Activated CD4-positive, alpha-beta T cell treated with anti-CD3 and anti-CD28 coated beads, Interleukin-2, amount 50 U/mL, for 1 hour (primary cell): ENCODE results near the gene BCL11A.

Source experiments
- DNase-seq: peaks from one replicate; pipeline ENCODE4 v3.0.0-alpha.2; 2020

The BCL11A gene

DNA sequence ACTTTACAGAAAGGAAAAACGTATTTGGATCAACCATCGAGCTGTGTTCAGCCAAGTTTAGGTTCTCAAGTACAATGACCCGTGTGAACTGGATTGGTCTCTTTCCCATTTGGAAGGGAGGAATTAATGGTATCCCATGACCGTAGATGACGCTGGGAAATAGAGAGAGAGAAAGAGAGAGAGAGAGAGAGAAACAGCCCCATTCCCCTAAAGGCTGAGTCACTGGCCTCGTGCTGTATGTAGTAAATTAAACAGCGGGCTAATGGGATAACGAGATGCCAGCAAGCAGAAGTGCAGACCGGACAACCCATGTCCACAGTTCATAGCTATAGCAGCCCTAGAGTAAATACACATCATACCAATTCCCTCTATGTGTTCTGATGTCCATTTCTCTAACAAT is 99.6 kb downstream of the BCL11A start:
- no peak for DNase-seq

- no peak for DNase-seq
Observed at GRCh38 chr2:60453301-60453700, 100.2 kb downstream of the BCL11A start.

DNA sequence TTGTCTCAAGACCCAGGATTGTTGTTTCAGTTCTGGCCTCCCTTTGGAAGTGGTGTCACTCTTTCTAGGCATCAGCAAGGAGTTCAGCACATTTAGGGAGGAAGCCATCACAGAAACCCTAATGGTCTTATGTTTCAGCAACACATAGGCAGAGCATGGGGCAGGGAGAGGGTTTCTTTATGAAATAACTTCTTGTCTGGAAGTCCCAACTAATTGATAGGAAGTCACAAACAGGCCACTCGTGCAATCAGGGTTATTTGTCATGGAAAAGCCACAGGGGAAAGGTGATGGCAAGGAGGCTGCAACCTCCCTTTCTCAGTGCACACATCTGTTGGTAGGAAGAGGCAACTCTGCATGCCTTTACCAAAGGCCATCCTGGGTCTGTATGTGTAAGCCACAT is 103.0 kb downstream of the BCL11A start:
- DNase-seq, result no peak

- DNase-seq, result no peak
Observed at GRCh38 chr2:60447943-60448342, 105.5 kb downstream of the BCL11A start.

- no peak for DNase-seq
Observed at GRCh38 chr2:60446413-60447267, 106.8 kb downstream of the BCL11A start.

- no peak for DNase-seq
Observed at GRCh38 chr2:60445684-60446179, 107.7 kb downstream of the BCL11A start.

DNA sequence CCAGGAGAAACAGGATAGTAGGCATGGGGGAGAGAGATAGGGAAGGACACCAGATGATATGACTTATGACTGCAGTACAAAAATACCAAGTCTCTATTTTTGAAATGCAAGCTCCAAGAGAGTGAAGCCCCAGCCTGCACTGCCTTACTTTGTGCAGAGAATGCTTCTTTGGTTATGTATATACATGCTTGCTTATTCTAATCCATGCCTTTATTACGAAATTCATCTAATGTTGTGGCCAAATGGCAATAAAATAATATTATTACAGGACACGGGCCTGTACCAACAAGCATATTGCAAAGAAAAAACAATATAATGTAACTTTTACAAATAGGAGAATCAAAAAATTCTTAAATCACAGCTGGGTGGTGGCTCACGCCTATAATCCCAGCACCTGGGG is 110.8 kb downstream of the BCL11A start:
- no peak for DNase-seq

- DNase-seq, result no peak
Observed at GRCh38 chr2:60441800-60442199, 111.7 kb downstream of the BCL11A start.

DNA sequence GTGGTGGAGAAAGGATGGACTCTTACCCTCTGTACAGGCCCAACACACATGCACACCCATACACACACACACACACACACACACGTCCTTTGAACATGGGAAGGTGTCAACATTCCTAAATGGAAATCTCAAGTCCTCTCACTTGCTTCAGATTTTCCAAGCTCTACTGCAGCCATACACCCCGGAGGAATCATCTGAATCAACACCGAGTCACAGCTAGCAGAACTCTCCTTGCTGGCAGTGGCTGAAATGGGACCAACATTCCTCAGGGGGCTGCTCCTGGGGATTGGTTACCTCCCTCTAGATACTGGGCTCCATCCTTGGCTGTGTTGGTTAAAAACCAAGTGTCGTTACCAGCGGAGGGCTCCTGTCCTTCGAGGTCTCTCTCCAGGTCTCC is 112.7 kb downstream of the BCL11A start:
- DNase-seq, result no peak

- no peak for DNase-seq
Observed at GRCh38 chr2:60440079-60440766, 113.2 kb downstream of the BCL11A start.

- no peak for DNase-seq
Observed at GRCh38 chr2:60439219-60439974, 114.1 kb downstream of the BCL11A start.

DNA sequence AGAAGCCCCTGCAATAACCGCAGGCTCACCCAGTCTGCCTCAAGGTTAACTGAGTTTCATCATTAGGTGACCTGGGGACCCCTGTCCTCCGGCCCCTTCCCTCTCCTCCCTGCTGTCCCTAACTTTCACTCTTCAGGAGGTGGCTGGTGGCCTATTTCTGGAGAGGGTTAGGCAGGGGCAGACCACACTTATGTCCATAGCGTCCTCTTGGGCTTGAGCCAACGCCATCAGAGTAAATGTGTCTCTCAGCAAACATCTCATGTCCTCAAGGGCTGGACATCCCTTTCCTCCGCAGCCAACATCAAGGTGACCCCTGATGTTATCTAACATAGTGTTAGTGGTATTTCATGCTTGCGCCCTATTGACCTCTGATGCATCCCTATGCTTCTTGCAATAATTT is 114.8 kb downstream of the BCL11A start:
- DNase-seq, result no peak

GRCh38 chr2:60438131-60438530 is 115.3 kb downstream of the BCL11A start:
- no peak for DNase-seq

DNA sequence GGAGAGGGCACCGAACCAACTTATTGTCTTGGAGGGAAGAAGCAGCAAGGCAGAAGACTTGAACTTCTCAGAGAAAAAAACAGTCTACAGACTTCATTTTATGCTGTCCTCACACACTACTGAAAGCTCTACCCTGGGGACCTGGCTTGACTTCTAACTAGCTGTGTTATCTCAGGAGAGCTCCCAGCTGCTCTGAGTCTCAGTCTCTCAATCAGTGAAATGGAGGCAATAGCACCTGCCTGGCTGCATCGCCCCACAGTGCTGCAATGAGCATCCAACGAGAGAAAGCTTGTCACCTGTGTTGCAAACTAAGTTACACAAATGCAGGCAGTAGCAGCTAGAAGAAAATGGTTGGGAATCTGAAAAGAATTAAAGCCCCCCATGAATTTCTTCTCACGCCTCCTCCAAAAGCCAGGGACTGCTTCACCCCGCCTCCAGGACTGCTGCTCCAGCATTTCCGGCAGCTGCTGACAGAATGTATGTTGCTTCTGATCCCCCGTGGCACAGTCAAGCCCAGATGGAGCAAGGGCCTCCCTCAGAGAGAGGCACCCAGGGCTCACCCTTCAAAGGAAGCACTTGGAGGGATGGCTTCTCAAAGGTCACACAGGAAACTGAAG is 116.3 kb downstream of the BCL11A start:
- no peak for DNase-seq

DNA sequence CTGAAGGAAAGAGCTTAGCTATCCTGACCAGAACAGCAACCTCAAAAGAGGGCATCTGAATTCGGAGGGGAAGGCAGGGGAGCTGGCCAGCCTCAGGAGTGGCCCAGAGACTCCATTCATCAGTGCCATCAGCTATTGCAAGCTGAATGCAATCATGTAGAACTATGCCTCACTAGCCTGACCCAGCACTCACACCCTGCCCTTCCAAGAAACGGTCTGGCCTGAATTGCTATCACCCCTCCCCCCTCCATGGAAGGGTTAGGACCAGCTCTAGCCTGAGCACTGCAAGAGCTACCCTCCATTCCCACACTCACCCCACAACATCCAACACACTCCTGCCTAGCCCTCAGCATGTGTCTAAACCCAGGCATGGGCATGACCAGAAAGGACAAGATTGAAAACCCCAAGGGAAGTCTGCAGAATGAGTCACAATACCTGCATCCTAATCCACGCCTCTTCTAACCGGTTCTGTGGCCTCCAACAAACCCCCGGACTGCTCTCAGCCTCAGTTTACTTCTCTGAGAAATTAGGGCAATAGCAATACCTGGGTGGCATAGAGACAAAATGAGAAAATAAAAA is 120.3 kb downstream of the BCL11A start:
- no peak for DNase-seq

GRCh38 chr2:60432035-60432601 is 121.3 kb downstream of the BCL11A start:
- no peak for DNase-seq

- no peak for DNase-seq
Observed at GRCh38 chr2:60429681-60430080, 123.8 kb downstream of the BCL11A start.

DNA sequence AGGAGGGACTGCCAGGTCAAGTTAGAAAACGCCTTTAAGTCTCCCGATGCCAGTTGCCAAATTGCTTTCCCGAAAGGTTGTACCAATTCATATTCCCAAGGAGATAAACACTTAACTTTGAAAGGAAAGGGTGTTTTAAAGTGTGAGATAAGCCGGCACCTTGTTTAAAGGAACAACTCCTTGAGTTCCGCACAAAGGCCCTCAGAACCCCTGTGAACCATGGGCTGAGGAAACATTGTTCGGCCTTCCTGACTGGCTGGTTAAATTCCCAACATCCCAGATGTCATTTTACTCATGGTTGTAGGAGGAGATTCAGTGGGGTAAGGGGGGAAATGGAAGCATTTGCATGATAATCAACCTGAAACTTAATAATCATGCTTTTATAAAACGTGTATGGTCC is 126.6 kb downstream of the BCL11A start:
- DNase-seq, result no peak

- DNase-seq, result no peak
Observed at GRCh38 chr2:60426341-60426740, 127.1 kb downstream of the BCL11A start.

- no peak for DNase-seq
Observed at GRCh38 chr2:60424233-60424632, 129.2 kb downstream of the BCL11A start.

DNA sequence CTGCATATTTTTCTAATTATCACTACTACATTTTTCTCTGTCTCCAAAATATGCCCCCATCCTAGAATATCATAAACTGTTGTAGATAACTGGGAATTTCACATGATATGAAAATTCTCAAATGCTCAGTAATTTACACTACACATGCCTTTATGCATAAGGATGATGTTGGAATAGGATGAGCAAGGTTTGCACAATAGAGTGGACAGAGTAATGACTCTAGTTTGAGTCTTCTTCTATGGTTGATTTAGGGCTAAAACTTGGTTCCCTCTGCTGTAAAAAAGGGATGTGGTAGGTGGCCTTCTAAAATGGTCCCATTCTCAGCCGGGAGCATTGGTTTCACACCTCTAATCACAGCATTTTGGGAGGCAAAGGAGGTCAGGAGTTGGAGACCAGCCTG is 129.9 kb downstream of the BCL11A start:
- DNase-seq, result no peak

DNA sequence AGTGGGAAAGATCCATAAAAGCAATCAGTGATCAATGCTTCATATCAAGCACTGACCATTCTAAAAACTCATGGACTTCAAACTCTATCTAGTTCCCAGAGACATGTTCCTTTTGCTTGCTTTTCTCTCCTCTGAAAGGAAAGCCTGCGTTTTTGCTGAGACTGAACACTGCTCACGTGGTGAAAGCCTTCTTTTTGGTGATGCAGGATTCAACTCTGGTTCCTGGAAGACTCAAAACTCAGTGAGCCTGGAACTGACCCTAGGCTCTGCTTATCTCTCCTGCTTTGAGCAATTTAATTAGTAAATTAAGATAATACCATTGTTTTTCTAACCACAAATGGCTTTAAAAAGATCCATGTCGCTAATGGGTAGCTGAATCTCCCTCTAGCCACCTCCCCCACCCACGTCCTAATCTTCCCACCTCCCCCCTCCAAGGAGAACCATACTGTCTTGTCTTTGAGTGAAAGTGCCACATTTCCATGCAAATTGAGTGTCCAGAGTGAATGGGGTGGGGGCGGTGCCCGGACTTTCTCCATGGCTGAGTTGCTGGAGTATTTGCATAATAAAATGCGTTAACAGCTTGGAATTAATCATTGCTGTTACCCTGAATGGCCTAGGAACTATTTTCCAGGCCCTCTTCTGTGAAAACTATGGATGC is 130.5 kb downstream of the BCL11A start:
- DNase-seq, result no peak
